Stimulated activated CD4-positive, alpha-beta T cell treated with anti-CD3 and anti-CD28 coated beads, Interleukin-15, amount 100 ng/mL, for 1 hour (primary cell): Measurements from ENCODE around the gene ALDH1A1.
"Not testable (repeated sequence)": the region's sequence is repeated elsewhere in the genome, so short reads cannot be mapped to it uniquely, and the experiment has no call there.

Source experiments
- DNase-seq, 2 donors: peaks; one replicate each; pipeline ENCODE4 v3.0.0-alpha.2; 2020; ENCODE audit warnings: low read depth in 1 of 2, low spot score in 1 of 2

The ALDH1A1 gene

GRCh38 chr9:72943844-72944462, 8.9 kb downstream of the ALDH1A1 start:
- DNase-seq = no peak

GRCh38 chr9:72942451-72942850, 10.4 kb downstream of the ALDH1A1 start:
- DNase-seq = no peak

GRCh38 chr9:72939581-72939980, 13.3 kb downstream of the ALDH1A1 start:
- DNase-seq = not testable (repeated sequence)

GRCh38 chr9:72937545-72937944, 15.3 kb downstream of the ALDH1A1 start:
- DNase-seq = no peak

- no peak for DNase-seq
These were observed 16.2 kb downstream of the ALDH1A1 start for GRCh38 chr9:72936679-72937078.

GRCh38 chr9:72936266-72936665, 16.6 kb downstream of the ALDH1A1 start:
- DNase-seq = no peak

GRCh38 chr9:72935595-72935994, 17.3 kb downstream of the ALDH1A1 start:
- DNase-seq = no peak

- no peak for DNase-seq
These were observed 18.9 kb downstream of the ALDH1A1 start for GRCh38 chr9:72933730-72934665.

- DNase-seq = no peak
These were observed 20.2 kb downstream of the ALDH1A1 start for GRCh38 chr9:72932619-72933018.

GRCh38 chr9:72931897-72932296, 21.0 kb downstream of the ALDH1A1 start:
- DNase-seq = no peak

GRCh38 chr9:72931437-72931836, 21.4 kb downstream of the ALDH1A1 start:
- DNase-seq = no peak

GRCh38 chr9:72930828-72931227, 22.0 kb downstream of the ALDH1A1 start:
- no peak for DNase-seq

GRCh38 chr9:72929542-72929941, 23.3 kb downstream of the ALDH1A1 start:
- no peak for DNase-seq

GRCh38 chr9:72928042-72928507, 24.8 kb downstream of the ALDH1A1 start:
- no peak for DNase-seq

GRCh38 chr9:72926506-72926905, 26.3 kb downstream of the ALDH1A1 start:
- DNase-seq = no peak

GRCh38 chr9:72925891-72926290, 27.0 kb downstream of the ALDH1A1 start:
- no peak for DNase-seq

- DNase-seq = no peak
These were observed 27.6 kb downstream of the ALDH1A1 start for GRCh38 chr9:72925126-72925789.

- DNase-seq = no peak
These were observed 28.6 kb downstream of the ALDH1A1 start for GRCh38 chr9:72924154-72924790.

- DNase-seq = no peak
These were observed 29.8 kb downstream of the ALDH1A1 start for GRCh38 chr9:72923077-72923476.

- no peak for DNase-seq
These were observed 30.8 kb downstream of the ALDH1A1 start for GRCh38 chr9:72921888-72922654.
